Activated naive CD8-positive, alpha-beta T cell treated with anti-CD3 and anti-CD28 coated beads, Interleukin-2, amount 50 U/mL, for 24 hours (primary cell): Measurements from ENCODE around the gene GHRH.

Experiments
- ATAC-seq: fragments of 150-1000 bp; cut with Tn5 transposase; one replicate; pipeline ENCODE4 v1.10.0; 2021
- DNase-seq: peaks from one replicate; pipeline ENCODE4 v3.0.0; 2021
- H3K27ac Mint-ChIP-seq: one replicate; pipeline ENCODE4 v1.8.0; 2021; ENCODE audit warnings: mild to moderate bottlenecking, mixed read lengths
- H3K27me3 Mint-ChIP-seq: one replicate; pipeline ENCODE4 v1.8.0; 2021; ENCODE audit warnings: mixed read lengths
- H3K36me3 Mint-ChIP-seq: one replicate; pipeline ENCODE4 v1.8.0; 2021; ENCODE audit warnings: low read depth, mixed read lengths
- H3K4me1 Mint-ChIP-seq: one replicate; pipeline ENCODE4 v1.8.0; 2021; ENCODE audit warnings: mixed read lengths
- H3K4me3 Mint-ChIP-seq: one replicate; pipeline ENCODE4 v1.8.0; 2021; ENCODE audit warnings: mild to moderate bottlenecking, moderate library complexity, mixed read lengths
- H3K9me3 Mint-ChIP-seq: one replicate; pipeline ENCODE4 v1.8.0; 2021; ENCODE audit warnings: mixed read lengths

The GHRH gene

DNA sequence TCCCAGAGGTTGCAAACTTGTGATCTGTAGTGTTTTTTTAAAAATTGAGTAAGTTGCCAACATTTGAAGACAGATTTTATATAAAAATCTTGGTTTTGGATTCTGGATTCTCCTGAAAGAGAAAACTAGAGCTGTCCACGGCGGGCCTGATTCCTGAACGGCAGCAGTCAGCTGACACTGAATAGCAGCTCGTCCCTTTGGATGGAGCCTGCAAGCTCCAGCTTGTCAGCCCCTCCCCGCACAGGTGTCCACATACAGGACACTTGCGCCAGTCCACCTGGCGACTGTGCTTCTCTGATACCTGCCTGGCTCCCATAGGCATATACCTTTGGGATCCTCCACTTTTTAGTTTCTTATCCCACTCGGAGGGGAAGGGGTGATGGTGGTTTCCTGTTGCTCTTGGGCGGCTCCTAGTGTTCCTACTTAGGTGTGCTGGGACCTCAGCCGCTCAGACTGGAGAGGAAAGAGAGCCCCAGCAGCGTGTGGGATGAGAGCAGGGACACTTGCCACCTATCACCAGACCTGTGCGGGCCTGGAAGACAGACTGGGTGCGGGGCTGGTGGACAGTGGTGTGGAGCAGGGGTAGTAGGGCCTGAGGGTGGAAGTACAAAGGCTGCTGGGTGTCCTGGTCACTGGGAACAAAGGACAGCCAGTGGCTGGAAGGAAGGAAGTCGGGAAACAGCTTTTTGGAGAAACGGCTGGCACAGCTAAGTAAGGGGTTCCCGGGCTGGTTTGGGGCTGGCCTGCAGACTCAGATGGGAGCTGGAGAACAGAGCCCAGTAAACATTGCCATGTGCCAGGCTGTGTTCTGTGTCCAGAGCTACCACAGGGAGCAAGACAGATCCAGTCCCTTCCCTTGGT lies 18.3 kb downstream of the GHRH start:
- DNase-seq, result no peak
- Mint-ChIP-seq H3K4me3 (no peak overlapping the region), H3K27ac (no peak overlapping the region), H3K4me1 (no peaks in the 10 kb centered on the region), H3K9me3 (no peaks in the 10 kb centered on the region), H3K36me3 (peaks cover 46% of the 10 kb centered on the region), H3K27me3 (no peaks in the 10 kb centered on the region)
- no peak for ATAC-seq

GRCh38 chr20:37242503-37242902 lies 19.1 kb downstream of the GHRH start:
- H3K27ac Mint-ChIP-seq, result no peak overlapping the region
- no peaks in the 10 kb centered on the region for H3K9me3 Mint-ChIP-seq
- peaks cover 46% of the 10 kb centered on the region for H3K36me3 Mint-ChIP-seq
- no peak overlapping the region for H3K4me3 Mint-ChIP-seq
- ATAC-seq (no peak), DNase-seq (no peak)
- no peaks in the 10 kb centered on the region for H3K4me1 Mint-ChIP-seq
- H3K27me3 Mint-ChIP-seq, result no peaks in the 10 kb centered on the region

DNA sequence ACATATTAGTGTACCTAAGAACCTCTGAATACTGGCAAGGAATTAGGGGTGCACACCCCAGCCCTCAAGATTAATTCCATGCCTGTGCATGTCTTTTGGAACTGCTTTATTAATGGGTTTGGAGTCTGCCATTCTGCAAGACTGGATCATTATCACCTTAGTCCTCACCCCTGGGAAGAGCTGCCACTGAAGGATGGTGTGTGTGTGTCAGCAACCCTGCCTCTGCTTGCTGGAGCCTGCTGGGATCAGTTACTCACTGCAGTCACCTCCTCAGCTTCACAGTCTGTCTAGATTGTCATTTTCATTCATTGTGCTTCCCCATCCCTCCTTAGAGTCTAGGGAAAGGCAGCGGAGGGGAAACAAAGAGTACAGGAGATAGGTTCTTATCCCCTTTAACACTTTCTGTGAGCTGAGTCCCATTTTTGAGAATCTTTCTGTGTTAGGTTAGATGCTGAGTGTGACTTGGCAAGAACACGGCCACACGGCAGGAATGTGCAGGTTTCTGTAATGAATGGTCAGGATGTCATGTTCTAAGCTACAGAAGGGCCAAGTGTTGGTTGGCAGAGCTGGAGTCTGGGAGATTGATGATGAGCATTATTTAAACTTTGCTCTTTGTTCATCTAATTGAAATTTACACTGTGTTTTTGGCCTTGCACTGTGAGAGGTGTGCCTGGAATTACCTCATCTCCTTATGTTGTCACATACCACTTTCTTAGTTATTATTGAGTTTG lies 21.1 kb downstream of the GHRH start:
- Mint-ChIP-seq H3K36me3 (peaks cover 61% of the 10 kb centered on the region), H3K4me3 (no peak overlapping the region)
- no peak for ATAC-seq

GRCh38 chr20:37238935-37239451 lies 22.6 kb downstream of the GHRH start:
- peaks cover 69% of the 10 kb centered on the region for H3K36me3 Mint-ChIP-seq
- DNase-seq, result no peak
- ATAC-seq, result no peak
- no peaks in the 10 kb centered on the region for H3K4me1 Mint-ChIP-seq
- no peak overlapping the region for H3K27ac Mint-ChIP-seq
- no peaks in the 10 kb centered on the region for H3K9me3 Mint-ChIP-seq
- no peak overlapping the region for H3K4me3 Mint-ChIP-seq
- no peaks in the 10 kb centered on the region for H3K27me3 Mint-ChIP-seq

More for the DNA sequence above, 21.1 kb downstream of the GHRH start:
- no peaks in the 10 kb centered on the region for H3K4me1 Mint-ChIP-seq
- H3K27ac Mint-ChIP-seq, result peak overlapping the region; percentile 5
- no peak for DNase-seq
- H3K27me3 Mint-ChIP-seq, result no peaks in the 10 kb centered on the region
- no peaks in the 10 kb centered on the region for H3K9me3 Mint-ChIP-seq

GRCh38 chr20:37238426-37238825 lies 23.2 kb downstream of the GHRH start:
- Mint-ChIP-seq H3K27me3 (no peaks in the 10 kb centered on the region), H3K4me1 (no peaks in the 10 kb centered on the region), H3K36me3 (peaks cover 70% of the 10 kb centered on the region), H3K27ac (no peak overlapping the region), H3K4me3 (no peak overlapping the region), H3K9me3 (no peaks in the 10 kb centered on the region)
- DNase-seq, result no peak
- ATAC-seq, result no peak

DNA sequence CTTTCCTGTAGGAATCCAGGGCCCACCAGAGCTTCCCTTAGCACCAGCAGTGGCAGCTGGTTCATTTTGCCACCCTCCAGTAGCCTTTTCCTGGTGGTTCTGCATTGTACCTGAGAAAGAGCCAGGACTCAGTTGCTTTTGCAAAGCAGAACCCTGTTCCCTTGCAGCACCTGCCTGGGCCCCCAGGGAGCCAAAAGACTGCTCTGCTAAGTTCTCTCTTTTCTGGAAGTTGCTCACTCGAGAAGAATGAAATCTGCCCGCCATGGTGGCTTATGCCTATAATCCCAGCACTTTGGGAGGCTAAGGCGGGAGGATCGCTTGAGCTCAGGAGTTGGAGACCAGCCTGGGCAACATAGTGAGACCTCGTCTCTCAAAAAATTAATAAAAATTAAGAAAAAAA lies 24.0 kb downstream of the GHRH start:
- Mint-ChIP-seq H3K4me1 (no peaks in the 10 kb centered on the region), H3K27me3 (no peaks in the 10 kb centered on the region), H3K4me3 (no peak overlapping the region), H3K36me3 (peaks cover 66% of the 10 kb centered on the region), H3K9me3 (no peaks in the 10 kb centered on the region), H3K27ac (no peak overlapping the region)
- DNase-seq (no peak), ATAC-seq (no peak)

GRCh38 chr20:37236462-37236861 lies 25.2 kb downstream of the GHRH start:
- Mint-ChIP-seq H3K4me1 (no peaks in the 10 kb centered on the region), H3K4me3 (no peak overlapping the region), H3K9me3 (no peaks in the 10 kb centered on the region), H3K36me3 (peaks cover 63% of the 10 kb centered on the region), H3K27ac (no peak overlapping the region), H3K27me3 (no peaks in the 10 kb centered on the region)
- ATAC-seq (no peak), DNase-seq (no peak)

GRCh38 chr20:37235065-37235464 lies 26.5 kb downstream of the GHRH start:
- ATAC-seq, result no peak
- Mint-ChIP-seq H3K27ac (no peak overlapping the region), H3K4me1 (no peaks in the 10 kb centered on the region), H3K36me3 (peaks cover 59% of the 10 kb centered on the region), H3K27me3 (no peaks in the 10 kb centered on the region), H3K9me3 (no peaks in the 10 kb centered on the region), H3K4me3 (no peak overlapping the region)
- no peak for DNase-seq

DNA sequence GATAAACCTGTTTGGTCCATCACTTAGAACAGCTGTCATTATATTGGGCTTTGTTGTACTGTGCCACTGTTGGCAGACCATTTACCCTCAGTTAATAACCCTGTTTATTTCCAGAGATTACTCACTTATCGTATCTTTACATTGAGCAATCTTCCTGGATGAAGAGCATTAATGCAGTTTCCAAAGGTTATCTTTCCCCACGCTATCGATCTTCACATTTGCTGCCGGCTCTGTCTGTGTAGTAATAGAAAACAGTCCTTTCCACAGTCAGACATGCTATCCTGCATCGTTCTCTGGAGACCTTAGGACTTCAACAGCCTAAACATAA lies 27.4 kb downstream of the GHRH start:
- ATAC-seq (no peak), DNase-seq (no peak)
- H3K27me3 Mint-ChIP-seq, result no peaks in the 10 kb centered on the region
- H3K27ac Mint-ChIP-seq, result no peak overlapping the region
- no peak overlapping the region for H3K4me3 Mint-ChIP-seq
- no peaks in the 10 kb centered on the region for H3K9me3 Mint-ChIP-seq
- H3K4me1 Mint-ChIP-seq, result no peaks in the 10 kb centered on the region
- peaks cover 60% of the 10 kb centered on the region for H3K36me3 Mint-ChIP-seq

- Mint-ChIP-seq H3K4me1 (no peaks in the 10 kb centered on the region), H3K27ac (no peak overlapping the region), H3K9me3 (no peaks in the 10 kb centered on the region), H3K36me3 (peaks cover 60% of the 10 kb centered on the region), H3K4me3 (no peak overlapping the region), H3K27me3 (no peaks in the 10 kb centered on the region)
- no peak for DNase-seq
- no peak for ATAC-seq
These were observed 27.9 kb downstream of the GHRH start for GRCh38 chr20:37233548-37234253.

DNA sequence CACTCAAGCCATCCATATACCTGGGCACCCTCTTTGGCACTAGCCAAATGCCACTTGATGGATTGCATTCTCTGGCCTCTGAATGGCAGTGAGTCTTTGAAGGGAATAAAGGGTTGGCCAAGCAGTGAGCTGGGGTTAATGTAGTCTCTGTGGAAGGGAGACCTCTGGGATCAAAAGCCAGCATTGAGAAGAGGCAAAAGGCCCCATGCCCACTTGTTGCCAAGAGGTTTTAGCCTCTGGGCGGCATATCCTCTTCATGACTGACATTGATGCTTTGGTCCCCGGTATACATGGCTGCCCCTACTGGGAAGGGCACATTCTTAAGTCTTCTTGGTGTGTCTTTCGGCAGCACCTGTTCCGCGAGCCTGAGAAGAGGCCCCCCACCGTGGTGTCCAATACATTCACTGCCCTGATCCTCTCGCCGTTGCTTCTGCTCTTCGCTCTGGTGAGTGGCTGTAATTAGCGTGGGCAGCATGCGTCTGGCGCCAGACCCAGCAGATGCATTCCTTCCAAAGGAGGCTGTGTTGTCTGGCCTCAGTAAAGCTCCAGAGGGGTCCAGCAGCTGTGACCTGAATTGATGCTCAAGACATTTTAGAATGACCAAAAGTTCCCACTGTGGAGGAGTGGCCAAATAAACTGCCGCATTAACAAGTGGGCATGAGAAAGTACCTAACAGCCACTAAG lies 29.5 kb downstream of the GHRH start:
- H3K9me3 Mint-ChIP-seq, result no peaks in the 10 kb centered on the region
- no peak overlapping the region for H3K27ac Mint-ChIP-seq
- DNase-seq (no peak), ATAC-seq (no peak)
- no peaks in the 10 kb centered on the region for H3K27me3 Mint-ChIP-seq
- peaks cover 69% of the 10 kb centered on the region for H3K36me3 Mint-ChIP-seq
- no peaks in the 10 kb centered on the region for H3K4me1 Mint-ChIP-seq
- H3K4me3 Mint-ChIP-seq, result no peak overlapping the region

DNA sequence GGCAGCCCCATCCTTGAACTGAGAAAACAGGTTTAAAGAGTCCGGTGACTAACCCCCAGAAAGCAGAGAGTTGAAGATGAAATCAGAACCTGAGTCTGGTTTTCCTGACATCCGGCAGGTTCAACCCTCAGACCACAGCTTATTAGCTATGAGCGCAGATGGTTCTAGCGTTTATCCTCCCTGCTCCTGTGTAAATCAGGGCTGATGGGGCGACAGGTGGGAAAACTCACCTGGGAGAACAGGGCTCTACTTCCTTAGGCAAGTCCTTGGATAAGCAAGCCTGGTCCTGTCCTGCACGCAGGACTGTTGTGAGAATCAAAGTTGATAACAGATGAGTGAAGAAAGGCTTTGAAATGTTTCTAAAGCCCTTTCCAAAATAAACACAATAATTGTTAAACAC lies 31.4 kb downstream of the GHRH start:
- no peak overlapping the region for H3K4me3 Mint-ChIP-seq
- H3K9me3 Mint-ChIP-seq, result no peaks in the 10 kb centered on the region
- DNase-seq (no peak), ATAC-seq (no peak)
- H3K27ac Mint-ChIP-seq, result no peak overlapping the region
- H3K36me3 Mint-ChIP-seq, result peaks cover 69% of the 10 kb centered on the region
- no peaks in the 10 kb centered on the region for H3K27me3 Mint-ChIP-seq
- H3K4me1 Mint-ChIP-seq, result no peaks in the 10 kb centered on the region

GRCh38 chr20:37229357-37229756 lies 32.3 kb downstream of the GHRH start:
- DNase-seq (no peak), ATAC-seq (no peak)
- Mint-ChIP-seq H3K9me3 (no peaks in the 10 kb centered on the region), H3K4me3 (no peak overlapping the region), H3K27me3 (no peaks in the 10 kb centered on the region), H3K36me3 (peaks cover 72% of the 10 kb centered on the region), H3K27ac (no peak overlapping the region), H3K4me1 (no peaks in the 10 kb centered on the region)

DNA sequence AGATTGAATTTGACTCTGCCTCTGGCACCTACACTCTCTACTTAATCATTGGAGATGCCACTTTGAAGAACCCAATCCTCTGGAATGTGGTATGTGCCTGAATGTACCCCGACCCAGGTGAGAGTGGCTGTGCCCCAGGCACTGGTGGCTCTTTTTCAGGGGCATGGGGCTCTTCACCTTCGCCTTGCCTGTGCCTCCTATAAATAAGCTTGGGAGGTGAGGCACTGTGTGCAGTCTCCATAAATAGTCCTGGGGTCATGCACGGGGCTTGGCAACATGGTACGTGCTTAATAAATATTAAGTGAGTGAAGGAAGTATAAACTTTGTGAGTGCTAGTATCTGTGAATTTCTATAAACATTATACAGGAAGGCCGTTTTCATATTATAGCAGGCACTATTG lies 33.0 kb downstream of the GHRH start:
- peaks cover 71% of the 10 kb centered on the region for H3K36me3 Mint-ChIP-seq
- no peak for ATAC-seq
- DNase-seq, result no peak
- no peaks in the 10 kb centered on the region for H3K27me3 Mint-ChIP-seq
- H3K9me3 Mint-ChIP-seq, result no peaks in the 10 kb centered on the region
- no peak overlapping the region for H3K4me3 Mint-ChIP-seq
- H3K4me1 Mint-ChIP-seq, result no peaks in the 10 kb centered on the region
- no peak overlapping the region for H3K27ac Mint-ChIP-seq
